SW 1271 (cell line): ENCODE data around the gene KCNJ3.

Source experiments
- DNase-seq, 2 experiments: peaks; one replicate each; lab custom pipeline; 2025; lab: John Stamatoyannopoulos, UW

The KCNJ3 gene

GRCh38 chr2:154707994-154708575 lies 9.6 kb downstream of the KCNJ3 start:
- no peak for DNase-seq

- no peak for DNase-seq
Measured at GRCh38 chr2:154709215-154709614, 10.7 kb downstream of the KCNJ3 start.

- no peak for DNase-seq
Measured at GRCh38 chr2:154710078-154710477, 11.6 kb downstream of the KCNJ3 start.

GRCh38 chr2:154710685-154711084 lies 12.2 kb downstream of the KCNJ3 start:
- no peak for DNase-seq

GRCh38 chr2:154713675-154714074 lies 15.2 kb downstream of the KCNJ3 start:
- no peak for DNase-seq

GRCh38 chr2:154720651-154721050 lies 22.2 kb downstream of the KCNJ3 start:
- no peak for DNase-seq

- no peak for DNase-seq
Measured at GRCh38 chr2:154724194-154724797, 25.8 kb downstream of the KCNJ3 start.

GRCh38 chr2:154740361-154740760 lies 41.9 kb downstream of the KCNJ3 start:
- DNase-seq = no peak

GRCh38 chr2:154758871-154759270 lies 60.4 kb downstream of the KCNJ3 start:
- DNase-seq = no peak

- no peak for DNase-seq
Measured at GRCh38 chr2:154762638-154763037, 64.1 kb downstream of the KCNJ3 start.

- no peak for DNase-seq
Measured at GRCh38 chr2:154771664-154772284, 73.3 kb downstream of the KCNJ3 start.

GRCh38 chr2:154776825-154777224 lies 78.3 kb downstream of the KCNJ3 start:
- DNase-seq = no peak

- no peak for DNase-seq
Measured at GRCh38 chr2:154794406-154794805, 95.9 kb downstream of the KCNJ3 start.

GRCh38 chr2:154795651-154796050 lies 97.2 kb downstream of the KCNJ3 start:
- no peak for DNase-seq

GRCh38 chr2:154804451-154804850 lies 106.0 kb downstream of the KCNJ3 start:
- DNase-seq = no peak

- DNase-seq = no peak
Measured at GRCh38 chr2:154813636-154814035, 115.1 kb downstream of the KCNJ3 start.

- no peak for DNase-seq
Measured at GRCh38 chr2:154814856-154815255, 116.4 kb downstream of the KCNJ3 start.

- DNase-seq = no peak
Measured at GRCh38 chr2:154825358-154825757, 126.9 kb downstream of the KCNJ3 start.

- DNase-seq = no peak
Measured at GRCh38 chr2:154826827-154827226, 128.3 kb downstream of the KCNJ3 start.

- no peak for DNase-seq
Measured at GRCh38 chr2:154827286-154827685, 128.8 kb downstream of the KCNJ3 start.

- DNase-seq = no peak
Measured at GRCh38 chr2:154832711-154833110, 134.2 kb downstream of the KCNJ3 start.

GRCh38 chr2:154836632-154837031 lies 138.1 kb downstream of the KCNJ3 start:
- no peak for DNase-seq

- DNase-seq = no peak
Measured at GRCh38 chr2:154837035-154837434, 138.5 kb downstream of the KCNJ3 start.

- no peak for DNase-seq
Measured at GRCh38 chr2:154844513-154844912, 146.0 kb downstream of the KCNJ3 start.
